Ascending aorta (tissue), 2 donors: ENCODE measurements around the gene MRPL30. TPM values are rescaled to one million over a fixed set of nuclear protein-coding genes. Genes with fewer than 3 reads are reported as not detected.
A peak's percentile ranks its signal among the peaks of the same experiment; 100 is the strongest.
"Not testable (repeated sequence)": the region's sequence is repeated elsewhere in the genome, so short reads cannot be mapped to it uniquely, and the experiment has no call there.

Source experiments
- DNase-seq, 2 donors: peaks; one replicate each; pipeline ENCODE4 v3.0.0-alpha.2; 2019; ENCODE audit warnings: low spot score in 2 of 2
- H3K27ac ChIP-seq, 2 donors: fragments of 200-600 bp; sonication (generic); one replicate each; pipeline ENCODE4 v1.5.1; 2016 to 2017; ENCODE audit warnings: mild to moderate bottlenecking in 1 of 2
- H3K27me3 ChIP-seq: fragments of 200-600 bp; sonication (generic); one replicate; pipeline ENCODE4 v1.5.1; 2017
- H3K36me3 ChIP-seq, 2 donors: fragments of 200-600 bp; sonication (generic); one replicate each; pipeline ENCODE4 v1.5.1; 2016
- H3K4me1 ChIP-seq, 2 donors: fragments of 200-600 bp; sonication (generic); one replicate each; pipeline ENCODE4 v1.5.1; 2016 to 2017; ENCODE audit warnings: mild to moderate bottlenecking in 1 of 2
- H3K4me3 ChIP-seq, 2 donors: fragments of 200-600 bp; sonication (generic); one replicate each; pipeline ENCODE4 v1.5.1; 2016 to 2017; ENCODE audit warnings: mild to moderate bottlenecking in 1 of 2
- H3K9me3 ChIP-seq, 2 donors: fragments of 200-600 bp; sonication (generic); one replicate each; pipeline ENCODE4 v1.5.1; 2016
- CTCF ChIP-seq, 3 experiments: fragments of 200-600 bp in 2 of 3; fragments of 450-650 bp in 1 of 3; sonication (generic) in 2 of 3; IDR thresholded peaks; one replicate each; pipeline ENCODE4 v1.5.1; 2016 to 2019; ENCODE audit warnings: antibody characterized with exemption in 3 of 3, mild to moderate bottlenecking in 1 of 3, moderate library complexity in 1 of 3
- intact Hi-C: fragments of 100-400 bp; cut with DNase I; formaldehyde crosslinking; loops from one replicate; pipeline ENCODE4 v1.15.1; 2023
- total RNA-seq: library from RNA; depleted of rRNA; stranded (reverse); fragments of >200 nt; gene quantifications from one replicate; pipeline ENCODE4 v1.1.0, GENCODE V29; 2016

Gene MRPL30
- total RNA-seq = 32.6 TPM

GRCh38 chr2:99180755-99181623 is at the start of gene MRPL30, which contains the start of gene MITD1:
Gene MRPL30 (plus strand): TSS chr2:99181184. CDS start chr2:99186204, 5,020 bp downstream.
Gene MITD1 (minus strand): TSS chr2:99181058. CDS start chr2:99180981, 77 bp downstream.
- Histone ChIP-seq H3K9me3 (no peaks in the 10 kb centered on the region), H3K4me1 (peaks cover 0 to 20% of the 10 kb centered on the region in 2 donors), H3K27me3 (no peaks in the 10 kb centered on the region), H3K4me3 (peak within 1 kb of the TSS; percentile 65 to 89), H3K27ac (peak within 1 kb of the TSS; percentile 66 to 70), H3K36me3 (no peaks in the 10 kb centered on the region)
- TF ChIP-seq CTCF (IDR thresholded peaks at IDR 0.05) = no peak
- peak; percentile 72 to 95 for DNase-seq
- intact Hi-C loops = loop anchor here (1.0 to 2.0 kb wide), 4 partner anchors 26 to 310 kb away; partner anchors contain the start of genes C2orf15, LIPT1, REV1 and TSGA10

DNA sequence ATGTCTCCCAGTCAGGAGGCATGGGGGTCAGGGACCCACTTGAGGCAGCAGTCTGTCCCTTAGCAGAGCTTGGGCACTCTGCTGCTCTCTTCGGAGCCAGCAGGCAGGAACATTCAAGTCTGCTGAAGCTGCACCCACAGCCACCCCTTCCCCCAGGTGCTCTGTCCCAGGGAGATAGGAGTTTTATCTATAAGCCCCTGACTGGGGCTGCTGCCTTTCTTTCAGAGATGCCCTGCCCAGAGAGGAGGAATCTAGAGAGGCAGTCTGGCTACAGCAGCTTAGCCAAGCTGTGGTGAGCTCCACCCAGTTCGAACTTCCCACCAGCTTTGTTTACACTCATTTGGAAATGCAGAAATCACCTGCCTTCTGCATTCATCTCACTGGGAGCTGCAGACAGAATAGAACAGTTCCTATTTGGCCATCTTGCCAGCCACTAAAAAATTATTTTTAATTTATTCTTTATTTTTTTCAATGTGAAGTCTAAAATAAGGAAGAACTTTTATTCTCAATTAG is 45.9 kb upstream of the MRPL30 start:
- H3K27me3 ChIP-seq, DNase-seq, H3K36me3 ChIP-seq, H3K4me1 ChIP-seq, intact Hi-C loops, H3K27ac ChIP-seq, H3K4me3 ChIP-seq: not testable (repeated sequence)
- H3K9me3 ChIP-seq = peaks cover 26 to 55% of the 10 kb centered on the region in 2 donors

GRCh38 chr2:99139003-99139402 is 42.0 kb upstream of the MRPL30 start:
- H3K4me1 ChIP-seq = peaks cover 0 to 4% of the 10 kb centered on the region in 2 donors
- TF ChIP-seq CTCF (IDR thresholded peaks at IDR 0.05) = no peak
- H3K27me3 ChIP-seq = no peaks in the 10 kb centered on the region
- intact Hi-C loops = no loop called here
- peaks cover 0 to 16% of the 10 kb centered on the region in 2 donors for H3K9me3 ChIP-seq
- H3K4me3 ChIP-seq = no peak overlapping the region
- no peaks in the 10 kb centered on the region for H3K36me3 ChIP-seq
- no peak overlapping the region for H3K27ac ChIP-seq
- no peak for DNase-seq

- Histone ChIP-seq H3K27ac (peak overlapping the region; percentile 71 to 86), H3K4me3 (peak overlapping the region; percentile 80 to 95), H3K36me3 (no peaks in the 10 kb centered on the region), H3K27me3 (no peaks in the 10 kb centered on the region), H3K9me3 (peaks cover 0 to 6% of the 10 kb centered on the region in 2 donors), H3K4me1 (peaks cover 0 to 4% of the 10 kb centered on the region in 2 donors)
- no peak for TF ChIP-seq CTCF (IDR thresholded peaks at IDR 0.05)
- no peak for DNase-seq
- intact Hi-C loops = no loop called here
Measured at GRCh38 chr2:99140056-99140859, 40.7 kb upstream of the MRPL30 start.

- Histone ChIP-seq H3K27ac (peak overlapping the region; percentile 71 to 86), H3K36me3 (no peaks in the 10 kb centered on the region), H3K9me3 (peaks cover 0 to 1% of the 10 kb centered on the region in 2 donors), H3K27me3 (no peaks in the 10 kb centered on the region), H3K4me3 (peak overlapping the region; percentile 80 to 95), H3K4me1 (peaks cover 0 to 4% of the 10 kb centered on the region in 2 donors)
- no peak for DNase-seq
- intact Hi-C loops = loop anchor here (1.0 kb wide), 2 partner anchors 14 to 41 kb away; partner anchors contain the start of genes LIPT1, MITD1, MRPL30 and TSGA10
- TF ChIP-seq CTCF (IDR thresholded peaks at IDR 0.05) = no peak
Measured at GRCh38 chr2:99140860-99141109, 40.2 kb upstream of the MRPL30 start.
